NOMO-1 treated with DMSO at 0.1 percent for 48 hours (cell line): ENCODE measurements around the gene STXBP5L.
"Not testable (repeated sequence)": the region's sequence is repeated elsewhere in the genome, so short reads cannot be mapped to it uniquely, and the experiment has no call there.

Experiments
- DNase-seq: peaks from one replicate; lab custom pipeline; 2025; ENCODE audit not compliant: unreplicated experiment; lab: John Stamatoyannopoulos, UW

The STXBP5L gene

GRCh38 chr3:121223116-121223515, 315.1 kb downstream of the STXBP5L start:
- no peak for DNase-seq

GRCh38 chr3:121228971-121229370, 321.0 kb downstream of the STXBP5L start:
- DNase-seq: peak; percentile 6

GRCh38 chr3:121230194-121230593, 322.2 kb downstream of the STXBP5L start:
- DNase-seq: not testable (repeated sequence)

DNA sequence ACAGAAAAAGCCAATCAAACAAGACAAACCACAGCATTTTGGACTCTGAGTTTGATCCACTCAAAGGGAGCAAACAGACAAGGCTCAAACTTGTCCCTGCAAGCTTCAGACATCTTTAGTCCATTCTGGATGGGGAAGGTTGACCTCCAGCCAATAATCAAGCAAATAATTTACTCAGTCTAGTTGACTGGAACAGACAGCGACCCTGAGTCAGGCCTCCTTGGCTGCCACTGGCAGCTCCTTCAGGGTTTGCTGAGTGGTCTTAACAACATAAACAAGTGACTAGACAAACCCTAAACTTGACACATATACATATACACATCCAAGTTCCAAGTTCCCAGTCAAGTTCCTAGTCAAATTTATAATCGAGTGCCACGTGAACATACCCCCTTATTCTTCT, 323.9 kb downstream of the STXBP5L start:
- DNase-seq: no peak

DNA sequence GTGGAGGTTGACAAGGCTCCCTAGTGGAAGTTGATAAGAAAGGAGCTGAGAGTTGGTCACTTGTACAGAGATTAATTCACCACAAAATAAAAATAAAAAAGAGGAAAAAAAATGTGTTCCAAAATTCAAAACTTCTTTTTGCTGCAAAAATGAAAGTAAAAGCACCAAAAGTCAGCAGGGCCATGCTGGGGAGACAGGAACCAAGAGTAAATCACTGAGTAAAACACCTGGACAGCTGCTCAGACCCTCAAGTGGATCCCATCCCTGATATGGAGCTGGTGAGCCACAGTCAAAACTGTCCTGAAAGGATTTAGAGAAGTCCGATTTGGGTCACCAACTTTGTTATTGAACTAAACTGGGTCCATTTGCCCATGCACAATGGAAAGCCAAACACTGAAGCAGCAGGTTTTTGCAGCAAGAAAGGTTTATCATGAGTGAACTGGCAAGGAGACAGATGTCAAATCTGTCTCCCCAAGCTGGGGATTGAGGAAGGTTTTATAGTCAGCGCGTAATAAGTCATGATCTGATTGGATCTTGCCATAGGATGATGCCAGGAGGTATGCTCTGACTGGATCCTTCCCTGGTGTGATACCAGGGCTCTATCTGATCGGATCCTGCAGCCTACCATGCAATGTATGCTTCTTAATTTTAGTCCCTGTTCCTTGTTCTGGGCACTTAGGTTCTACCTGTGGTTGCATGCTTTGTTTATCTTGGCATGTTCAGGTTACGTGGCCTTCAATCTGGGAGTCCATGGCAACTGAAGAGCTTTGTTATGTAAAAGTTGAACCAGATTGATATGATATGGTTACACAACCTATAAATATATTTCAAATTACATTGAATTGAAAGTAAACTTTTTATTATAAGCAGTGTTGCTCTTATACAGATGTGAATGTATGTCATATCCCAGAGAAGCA, 324.6 kb downstream of the STXBP5L start:
- no peak for DNase-seq

GRCh38 chr3:121243208-121243607, 335.2 kb downstream of the STXBP5L start:
- DNase-seq: no peak

DNA sequence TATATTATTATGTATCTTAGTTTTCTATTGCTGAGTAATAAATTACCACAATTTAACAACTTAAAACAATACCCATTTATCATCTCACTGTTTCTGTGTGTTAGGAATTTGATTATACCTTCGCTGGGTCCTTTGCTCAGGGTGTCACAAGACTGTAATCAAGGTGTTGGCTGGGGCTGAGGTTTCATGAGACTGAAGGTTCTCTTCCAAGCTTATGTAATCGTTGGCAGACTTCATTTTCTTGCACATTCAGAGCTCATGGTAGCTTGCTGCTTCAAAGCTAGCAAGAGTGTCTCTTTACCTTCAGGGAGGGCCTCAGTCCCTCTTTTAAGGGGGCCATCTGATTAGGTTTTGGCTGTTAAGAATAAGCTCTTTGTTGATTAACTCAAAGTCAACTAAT, 344.7 kb downstream of the STXBP5L start:
- DNase-seq: no peak

GRCh38 chr3:121269389-121269788, 361.4 kb downstream of the STXBP5L start:
- no peak for DNase-seq

GRCh38 chr3:121274411-121274810, 366.4 kb downstream of the STXBP5L start:
- DNase-seq: no peak

- no peak for DNase-seq
Observed at GRCh38 chr3:121295452-121295851, 387.4 kb downstream of the STXBP5L start.

GRCh38 chr3:121295979-121296378, 388.0 kb downstream of the STXBP5L start:
- no peak for DNase-seq

DNA sequence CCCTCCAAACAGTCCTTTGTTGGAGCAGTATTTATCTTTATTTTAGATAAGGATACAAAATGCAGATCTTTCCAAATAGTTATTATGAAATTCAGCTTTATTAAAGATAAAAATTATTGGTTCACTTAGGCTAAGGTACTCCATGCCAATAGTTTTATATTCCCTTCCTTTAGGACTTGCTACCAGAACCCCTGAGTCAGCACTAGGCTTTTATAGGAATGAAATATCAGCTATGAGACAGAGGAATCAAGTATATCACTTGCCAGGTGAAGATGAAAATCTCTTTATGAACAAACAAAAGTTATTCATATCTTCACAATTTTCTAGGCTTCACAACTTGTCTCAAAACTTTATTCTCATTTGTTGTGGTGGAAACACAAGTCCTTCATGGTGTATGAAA, 416.3 kb downstream of the STXBP5L start:
- DNase-seq: no peak

DNA sequence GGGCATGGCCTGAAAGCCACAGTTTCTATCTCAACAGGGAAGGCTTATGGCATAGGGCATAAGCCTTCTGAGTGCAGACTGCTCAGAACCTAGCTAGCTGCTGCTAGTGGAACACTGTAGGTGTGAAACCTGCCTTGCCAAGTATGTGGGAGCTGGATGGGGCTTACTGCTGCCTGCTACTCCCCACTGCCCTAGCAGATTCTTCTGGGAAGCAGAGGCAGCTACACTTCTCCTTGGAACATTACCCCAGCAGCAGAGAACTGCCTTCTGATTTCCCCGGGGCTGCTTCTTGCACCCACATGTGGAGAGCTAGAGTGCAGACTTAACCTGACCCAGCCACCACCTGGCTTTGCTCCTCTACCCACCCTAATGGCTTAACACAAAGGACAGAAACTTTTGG, 422.1 kb downstream of the STXBP5L start:
- DNase-seq: no peak

- DNase-seq: no peak
Observed at GRCh38 chr3:121330634-121331033, 422.6 kb downstream of the STXBP5L start.

GRCh38 chr3:121355960-121356359, 448.0 kb downstream of the STXBP5L start:
- not testable (repeated sequence) for DNase-seq

DNA sequence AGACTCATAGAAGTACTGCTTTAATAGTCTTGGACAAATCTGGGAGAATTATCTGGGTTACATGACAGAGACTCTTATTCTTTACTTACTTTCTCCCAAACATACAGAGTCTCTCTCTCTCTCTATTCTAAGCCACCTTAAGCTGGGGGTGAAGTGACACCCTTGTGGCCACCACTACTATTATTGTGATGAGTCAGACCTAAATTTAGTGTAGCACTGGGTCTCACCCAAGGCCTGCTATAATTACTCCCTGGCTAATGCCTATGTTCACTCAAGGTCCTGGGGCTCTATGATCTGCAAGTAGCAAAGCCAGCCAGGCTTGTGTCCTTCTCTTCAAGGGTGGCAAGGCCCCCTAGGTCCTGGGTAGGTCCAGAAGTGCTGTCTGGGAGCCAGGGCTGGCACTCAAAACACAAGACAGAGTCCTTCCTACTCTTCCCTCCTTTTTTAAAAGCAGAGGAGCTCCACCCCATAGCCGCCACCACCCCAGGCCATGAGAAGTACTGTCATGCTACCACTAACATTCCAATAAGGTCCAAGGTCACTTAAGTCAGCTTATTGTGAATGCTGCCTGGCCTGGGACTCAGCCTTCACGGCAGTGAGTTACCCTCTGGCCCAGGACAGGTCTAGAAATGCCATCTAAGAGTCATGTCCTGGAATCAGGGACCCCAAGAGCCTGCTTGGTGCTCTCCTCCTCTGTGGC, 454.2 kb downstream of the STXBP5L start:
- no peak for DNase-seq

DNA sequence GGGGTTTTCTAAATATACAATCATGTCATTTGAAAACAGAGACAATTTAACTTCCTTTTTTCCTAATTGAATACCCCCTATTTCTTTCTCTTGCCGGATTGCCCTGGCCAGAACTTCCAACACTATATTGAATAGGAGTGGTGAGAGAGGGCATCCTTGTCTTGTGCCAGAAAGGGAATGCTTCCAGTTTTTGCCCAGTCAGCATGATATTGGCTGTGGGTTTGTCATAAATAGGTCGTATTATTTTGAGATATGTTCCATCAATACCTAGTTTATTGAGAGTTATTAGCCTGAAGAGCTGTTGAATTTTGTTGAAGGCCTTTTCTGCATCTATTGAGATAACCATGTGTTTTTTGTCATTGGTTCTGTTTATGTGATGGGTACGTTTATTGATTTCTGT, 480.3 kb downstream of the STXBP5L start:
- not testable (repeated sequence) for DNase-seq

DNA sequence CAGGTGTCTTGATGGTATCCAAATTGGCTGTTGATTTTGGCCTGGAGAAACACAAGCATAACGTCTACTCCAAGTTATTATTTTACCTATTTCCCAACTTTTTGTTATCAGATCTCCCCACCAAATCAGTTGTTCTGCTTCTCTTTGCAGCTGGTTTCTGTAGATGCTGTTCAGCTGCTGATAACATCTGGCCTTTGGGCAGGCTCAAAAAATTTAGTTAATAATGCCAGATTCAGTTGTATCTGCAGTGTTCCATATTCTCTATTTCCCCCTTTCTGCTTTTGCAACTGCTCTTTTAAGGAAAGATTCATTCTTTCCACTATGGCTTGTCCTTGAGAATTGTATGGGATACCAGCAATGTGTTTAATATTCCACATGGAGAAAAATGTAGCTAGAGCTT, 488.0 kb downstream of the STXBP5L start:
- not testable (repeated sequence) for DNase-seq

- DNase-seq: not testable (repeated sequence)
Observed at GRCh38 chr3:121398051-121398450, 490.0 kb downstream of the STXBP5L start.

DNA sequence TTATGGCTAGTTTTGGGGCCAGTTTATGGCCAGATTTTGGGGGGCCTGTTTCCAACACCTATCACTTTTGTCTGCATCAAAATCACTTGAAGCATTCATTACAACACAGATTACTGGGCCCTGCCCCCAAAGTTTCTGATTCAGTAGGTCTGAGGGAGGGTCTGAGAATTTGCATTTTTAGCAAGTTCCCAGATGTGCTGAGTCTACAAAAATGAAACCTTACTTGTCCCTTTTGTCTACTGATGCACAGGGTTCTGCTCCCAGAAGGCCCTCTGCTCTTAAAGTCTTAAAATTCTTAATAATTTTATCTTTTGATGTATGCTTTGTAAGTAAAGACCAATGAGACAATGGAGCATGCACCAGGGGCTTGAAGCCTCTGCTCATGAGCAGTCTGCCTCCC, 491.8 kb downstream of the STXBP5L start:
- DNase-seq: no peak

DNA sequence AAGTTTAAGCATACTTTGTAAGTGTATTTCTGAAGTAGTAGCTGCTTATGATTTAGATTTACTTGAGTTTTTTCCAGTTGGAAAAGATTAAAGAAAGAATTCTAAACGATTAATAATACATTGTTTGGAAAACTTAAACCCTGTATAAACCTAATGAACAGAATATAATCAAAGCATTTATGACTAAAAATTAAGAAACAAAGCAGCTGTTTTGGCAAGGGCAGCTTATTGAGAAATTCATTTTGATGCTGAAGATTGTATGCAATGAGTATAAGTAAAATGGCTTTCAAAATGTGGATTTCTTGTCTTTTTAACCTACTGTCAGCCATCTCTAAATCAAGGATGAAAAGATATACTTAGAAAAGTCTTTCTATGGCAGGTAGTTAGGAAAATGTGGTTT, 497.6 kb downstream of the STXBP5L start:
- no peak for DNase-seq

DNA sequence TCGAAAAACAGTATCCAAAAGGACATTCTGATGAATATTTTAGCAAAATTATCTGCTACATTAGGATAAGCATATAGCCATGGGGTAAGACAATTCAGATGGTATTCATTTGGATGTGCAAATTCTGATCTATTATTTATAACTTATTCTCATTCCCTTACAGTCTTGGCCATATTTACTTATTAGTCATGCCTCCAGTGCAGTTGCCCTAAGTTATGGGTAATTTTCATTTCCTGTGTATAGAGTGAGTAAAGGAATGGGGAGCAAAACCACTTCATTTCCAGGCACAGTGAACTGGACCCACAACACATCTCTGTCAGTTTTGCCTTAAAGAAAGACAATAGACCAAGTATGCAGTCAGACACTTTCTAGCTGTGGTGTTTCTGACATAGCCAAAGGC, 503.5 kb downstream of the STXBP5L start:
- no peak for DNase-seq
